Fibroblast of skin of scalp (primary cell): ENCODE measurements around the gene SLC35A3.

Experiments
- DNase-seq: peaks from one replicate; pipeline ENCODE4 v3.0.0-alpha.2; 2013

SLC35A3 gene

GRCh38 chr1:100077531-100077930 is 107.7 kb downstream of the SLC35A3 start:
- DNase-seq, result no peak

GRCh38 chr1:100080331-100080730 is 110.5 kb downstream of the SLC35A3 start:
- DNase-seq, result no peak
